ENCODE data around the gene BBC3.

DNA sequence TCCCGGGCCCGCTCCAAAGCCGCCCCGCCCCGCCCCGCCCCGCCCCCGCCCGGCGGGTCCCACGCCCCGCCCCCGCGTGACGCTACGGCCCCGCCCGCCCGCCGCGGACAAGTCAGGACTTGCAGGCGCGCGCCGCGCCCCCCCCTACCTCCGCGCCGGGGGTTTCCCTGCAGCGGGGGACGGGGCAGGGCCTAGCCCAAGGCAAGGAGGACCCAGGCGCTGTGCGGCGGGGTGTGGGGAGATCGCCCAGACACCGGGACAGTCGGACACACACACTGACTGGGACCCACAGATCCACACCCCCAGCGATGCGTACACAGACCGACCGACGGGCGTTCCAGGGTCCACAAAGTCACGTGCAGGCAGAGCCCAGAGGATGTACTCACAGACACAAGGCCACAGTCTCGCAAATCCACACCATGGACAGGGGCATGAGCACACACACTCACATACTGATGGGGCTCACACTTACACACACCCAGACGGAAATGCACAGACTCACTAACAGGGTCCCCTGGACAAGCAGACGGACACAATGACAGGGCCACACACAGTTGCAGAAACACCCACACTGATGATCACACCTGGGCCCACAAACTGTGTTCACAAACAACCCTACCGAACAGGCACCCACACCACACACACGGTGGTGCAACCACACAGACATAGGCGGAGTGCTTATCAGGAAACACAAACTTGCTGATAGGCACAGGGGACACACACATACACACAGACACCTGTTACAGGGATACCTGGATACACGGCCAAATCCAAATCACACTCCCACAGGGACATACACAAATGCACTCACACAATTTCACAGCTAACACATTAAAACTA, 436 bp upstream of the BBC3 start:
- TF ChIP-seq EZH2 (IDR thresholded peaks at IDR 0.05; ENCODE audit: insufficient read depth, poor library complexity, severe bottlenecking): no peak
- no peak for TF ChIP-seq EZH2phosphoT487 (IDR thresholded peaks at IDR 0.05; ENCODE audit: insufficient read depth, low read depth)

All from GM23248 (cell line).